HG03064 (cell line): ENCODE data around the gene WSB1.

Experiments used
- ATAC-seq: cut with Tn5 transposase; IDR thresholded peaks from one replicate; pipeline ENCODE4 v1.9.1; 2021; ENCODE audit warnings: low read depth; ENCODE audit not compliant: unreplicated experiment

WSB1 gene

GRCh38 chr17:27353461-27354050 is 59.6 kb downstream of the WSB1 start:
- peak; percentile 51 for ATAC-seq

GRCh38 chr17:27354051-27354490 is 60.2 kb downstream of the WSB1 start:
- no peak for ATAC-seq

GRCh38 chr17:27354491-27355081 is 60.7 kb downstream of the WSB1 start:
- ATAC-seq, result no peak

GRCh38 chr17:27355419-27355818 is 61.5 kb downstream of the WSB1 start:
- ATAC-seq, result no peak

- ATAC-seq, result no peak
Observed at GRCh38 chr17:27356091-27356705, 62.3 kb downstream of the WSB1 start.

- ATAC-seq, result no peak
Observed at GRCh38 chr17:27357236-27357635, 63.3 kb downstream of the WSB1 start.

GRCh38 chr17:27360507-27360906 is 66.6 kb downstream of the WSB1 start:
- no peak for ATAC-seq

- ATAC-seq, result no peak
Observed at GRCh38 chr17:27361695-27362094, 67.8 kb downstream of the WSB1 start.

- ATAC-seq, result no peak
Observed at GRCh38 chr17:27362503-27362902, 68.6 kb downstream of the WSB1 start.

- no peak for ATAC-seq
Observed at GRCh38 chr17:27362909-27363308, 69.0 kb downstream of the WSB1 start.

- no peak for ATAC-seq
Observed at GRCh38 chr17:27363326-27363725, 69.4 kb downstream of the WSB1 start.
